OCI-LY3 (cell line): ENCODE results near the gene DENND4B.
A peak's percentile ranks its signal among the peaks of the same experiment; 100 is the strongest.

Source experiments
- H2AFZ ChIP-seq: fragments of 200-600, 300-600 bp; shearing (Covaris generic); 2 replicates; pipeline ENCODE4 v1.6.0; 2014; ENCODE audit warnings: antibody characterized with exemption, low read depth, low read length
- H3K27ac ChIP-seq: fragments of 200-600, 300-600 bp; sonication (generic); 2 replicates; pipeline ENCODE4 v1.5.1; 2014; ENCODE audit warnings: mild to moderate bottlenecking, low read length, moderate library complexity, mixed read lengths
- H3K27me3 ChIP-seq: fragments of 200-600, 300-600 bp; sonication (generic); 2 replicates; pipeline ENCODE4 v1.6.1; 2014; ENCODE audit warnings: low read depth, low read length, mixed read lengths
- H3K36me3 ChIP-seq: fragments of 200-600, 300-600 bp; sonication (generic); replicated peaks from 2 replicates; pipeline ENCODE3; 2014; ENCODE audit warnings: low read depth, low read length, mixed read lengths
- H3K4me1 ChIP-seq: fragments of 300-600, 200-600 bp; sonication (generic); 2 replicates; pipeline ENCODE4 v1.6.1; 2014; ENCODE audit warnings: low read length, mixed read lengths
- H3K4me2 ChIP-seq: fragments of 200-600, 300-600 bp; sonication (generic); 2 replicates; pipeline ENCODE4 v1.6.1; 2014; ENCODE audit warnings: low read length, mixed read lengths
- H3K4me3 ChIP-seq: fragments of 300-600, 200-600 bp; sonication (generic); 2 replicates; pipeline ENCODE4 v1.5.1; 2014; ENCODE audit warnings: antibody characterized with exemption, mild to moderate bottlenecking, low read length, moderate library complexity
- H3K79me2 ChIP-seq: fragments of 300-600, 200-600 bp; shearing (Covaris generic); 2 replicates; pipeline ENCODE4 v1.6.1; 2014; ENCODE audit warnings: mild to moderate bottlenecking, low read length, mixed read lengths
- H3K9ac ChIP-seq: fragments of 300-600, 200-600 bp; shearing (Covaris generic); 2 replicates; pipeline ENCODE4 v1.6.0; 2014; ENCODE audit warnings: mild to moderate bottlenecking, low read length, moderate library complexity
- H3K9me3 ChIP-seq: fragments of 200-600, 300-600 bp; shearing (Covaris generic); 2 replicates; pipeline ENCODE4 v1.6.1; 2014; ENCODE audit warnings: low read length, mixed read lengths; ENCODE audit not compliant: insufficient read depth
- H4K20me1 ChIP-seq: fragments of 200-600, 300-600 bp; sonication (generic); 2 replicates; pipeline ENCODE4 v1.6.1; 2016; ENCODE audit warnings: low read length, mixed read lengths; ENCODE audit not compliant: insufficient read depth
- CTCF ChIP-seq: fragments of 200-600, 300-600 bp; sonication (generic); IDR thresholded peaks from 2 replicates; pipeline ENCODE4 v1.5.1; 2014; ENCODE audit warnings: antibody characterized with exemption, low read length, low read depth
- EZH2phosphoT487 ChIP-seq: fragments of 200-600 bp; shearing (Covaris generic); IDR thresholded peaks from 2 replicates; pipeline ENCODE4 v1.6.1; 2018; ENCODE audit warnings: antibody characterized with exemption, mixed run types, low read depth

Gene DENND4B

GRCh38 chr1:153928791-153929341, 17.7 kb downstream of the DENND4B start:
- Histone ChIP-seq H3K36me3 (peaks cover 40% of the 10 kb centered on the region), H3K27ac (no peak overlapping the region), H2AFZ (no peak overlapping the region), H3K9ac (no peak overlapping the region), H3K4me2 (no peak overlapping the region), H4K20me1 (no peaks in the 10 kb centered on the region; the same call in 1 of the 2 replicates), H3K27me3 (no peaks in the 10 kb centered on the region), H3K9me3 (no peaks in the 10 kb centered on the region), H3K79me2 (peaks cover 9% of the 10 kb centered on the region), H3K4me1 (peaks cover 6% of the 10 kb centered on the region), H3K4me3 (no peak overlapping the region)
- TF ChIP-seq CTCF (no peak), EZH2phosphoT487 (no peak)

GRCh38 chr1:153928245-153928644, 18.3 kb downstream of the DENND4B start:
- H2AFZ ChIP-seq, result no peak overlapping the region
- H3K36me3 ChIP-seq, result peaks cover 35% of the 10 kb centered on the region
- no peak overlapping the region for H3K27ac ChIP-seq
- H3K4me3 ChIP-seq, result no peak overlapping the region
- no peak overlapping the region for H3K4me2 ChIP-seq
- no peak for TF ChIP-seq EZH2phosphoT487
- no peak for TF ChIP-seq CTCF
- H3K9me3 ChIP-seq, result no peaks in the 10 kb centered on the region
- H3K9ac ChIP-seq, result no peak overlapping the region
- H3K27me3 ChIP-seq, result no peaks in the 10 kb centered on the region
- peaks cover 6% of the 10 kb centered on the region for H3K4me1 ChIP-seq
- H4K20me1 ChIP-seq, result no peaks in the 10 kb centered on the region; the same call in 1 of the 2 replicates
- H3K79me2 ChIP-seq, result peaks cover 15% of the 10 kb centered on the region

GRCh38 chr1:153926405-153926804, 20.1 kb downstream of the DENND4B start:
- Histone ChIP-seq H3K79me2 (peaks cover 24% of the 10 kb centered on the region), H3K9me3 (no peaks in the 10 kb centered on the region), H3K4me1 (peaks cover 7% of the 10 kb centered on the region), H3K4me3 (no peak overlapping the region), H2AFZ (no peak overlapping the region), H3K9ac (no peak overlapping the region), H3K27ac (no peak overlapping the region), H3K27me3 (no peaks in the 10 kb centered on the region), H3K4me2 (no peak overlapping the region), H3K36me3 (peaks cover 21% of the 10 kb centered on the region), H4K20me1 (peaks cover 5% of the 10 kb centered on the region)
- TF ChIP-seq EZH2phosphoT487 (no peak), CTCF (no peak)

- peaks cover 24% of the 10 kb centered on the region for H3K4me1 ChIP-seq
Observed at GRCh38 chr1:153922972-153923925, 23.3 kb downstream of the DENND4B start, which contains the start of gene GATAD2B. Gene GATAD2B, minus strand, starts transcription at chr1:153922972. Its CDS starts 94,625 bp downstream, at chr1:153828347.

More at GRCh38 chr1:153922972-153923925, 23.3 kb downstream of the DENND4B start, which contains the start of gene GATAD2B:
- Histone ChIP-seq H3K79me2 (peaks cover 55% of the 10 kb centered on the region), H3K4me2 (peak within 1 kb of the TSS; percentile 89), H3K36me3 (peaks cover 7% of the 10 kb centered on the region), H3K9ac (peak within 1 kb of the TSS; percentile 95), H2AFZ (peak within 1 kb of the TSS; percentile 33; the same call in 1 of the 2 replicates), H3K27ac (peak within 1 kb of the TSS; percentile 84), H3K9me3 (no peaks in the 10 kb centered on the region), H3K27me3 (no peaks in the 10 kb centered on the region), H3K4me3 (peak within 1 kb of the TSS; percentile 83), H4K20me1 (peaks cover 34% of the 10 kb centered on the region)
- TF ChIP-seq CTCF (no peak), EZH2phosphoT487 (no peak)
